GM23338 (cell line): Measurements from ENCODE around the gene EYS. TPM values are rescaled to one million over a fixed set of nuclear protein-coding genes. Genes with fewer than 3 reads are reported as not detected.

Experiments used
- ATAC-seq: fragments of 200-7000 bp; cut with Tn5 transposase; 3 replicates; pipeline ENCODE4 v1.9.1; 2020
- DNase-seq: peaks from one replicate; pipeline ENCODE4 v3.0.0-alpha.2; 2015; ENCODE audit warnings: low spot score
- H2AFZ ChIP-seq: fragments of 200-600 bp; sonication (generic); 2 replicates; pipeline ENCODE4 v1.8.0; 2016; ENCODE audit warnings: antibody characterized with exemption, mild to moderate bottlenecking, moderate library complexity
- H3F3A ChIP-seq: fragments of 200-600 bp; sonication (generic); replicated peaks from 2 replicates; pipeline ENCODE4 v1.8.0; 2017; ENCODE audit warnings: antibody characterized with exemption, mixed run types, low read depth
- H3K27ac ChIP-seq: fragments of 200-600 bp; sonication (generic); 2 replicates; pipeline ENCODE4 v1.6.1; 2016; ENCODE audit warnings: low read depth
- H3K27me3 ChIP-seq: fragments of 200-600 bp; sonication (generic); 2 replicates; pipeline ENCODE4 v1.8.0; 2016; ENCODE audit warnings: mild to moderate bottlenecking, mixed run types, moderate library complexity; ENCODE audit not compliant: insufficient read depth
- H3K36me3 ChIP-seq: fragments of 200-600 bp; sonication (generic); 2 replicates; pipeline ENCODE4 v1.8.0; 2016; ENCODE audit warnings: mild to moderate bottlenecking; ENCODE audit not compliant: insufficient read depth
- H3K4me1 ChIP-seq: fragments of 200-600 bp; sonication (generic); 2 replicates; pipeline ENCODE4 v1.8.0; 2016; ENCODE audit warnings: mild to moderate bottlenecking, moderate library complexity; ENCODE audit not compliant: insufficient read depth
- H3K4me2 ChIP-seq: fragments of 200-600 bp; sonication (generic); 2 replicates; pipeline ENCODE4 v1.7.1; 2017; ENCODE audit warnings: mixed run types
- H3K4me3 ChIP-seq: fragments of 200-600 bp; sonication (generic); 2 replicates; pipeline ENCODE4 v1.6.1; 2016; ENCODE audit warnings: mixed run types
- H3K79me2 ChIP-seq: fragments of 200-600 bp; sonication (generic); replicated peaks from 2 replicates; pipeline ENCODE4 v1.8.0; 2017; ENCODE audit warnings: mild to moderate bottlenecking; ENCODE audit not compliant: insufficient read depth
- H3K9me2 ChIP-seq: fragments of 200-600 bp; sonication (generic); 2 replicates; pipeline ENCODE4 v1.8.0; 2017; ENCODE audit not compliant: insufficient read depth
- H4K20me1 ChIP-seq: fragments of 200-600 bp; sonication (generic); replicated peaks from 2 replicates; pipeline ENCODE4 v1.8.0; 2017; ENCODE audit warnings: mild to moderate bottlenecking; ENCODE audit not compliant: insufficient read depth
- H3K27ac Mint-ChIP-seq: 2 replicates; pipeline ENCODE4 v1.8.0; 2020; ENCODE audit warnings: inconsistent platforms, mild to moderate bottlenecking, moderate library complexity, mixed read lengths
- H3K27me3 Mint-ChIP-seq: 3 replicates; pipeline ENCODE4 v1.8.0; 2022; ENCODE audit warnings: low read depth, mild to moderate bottlenecking, moderate library complexity, mixed read lengths, inconsistent platforms; ENCODE audit not compliant: insufficient read depth, poor library complexity
- H3K36me3 Mint-ChIP-seq: 3 replicates; pipeline ENCODE4 v1.8.0; 2021; ENCODE audit warnings: low read depth, mild to moderate bottlenecking, inconsistent platforms, moderate library complexity, mixed read lengths
- H3K4me1 Mint-ChIP-seq: 3 replicates; pipeline ENCODE4 v1.8.0; 2020; ENCODE audit warnings: mild to moderate bottlenecking, inconsistent platforms, mixed read lengths
- H3K4me3 Mint-ChIP-seq: 3 replicates; pipeline ENCODE4 v1.8.0; 2021; ENCODE audit warnings: moderate library complexity, mild to moderate bottlenecking, inconsistent platforms, mixed read lengths
- H3K9me3 Mint-ChIP-seq: 3 replicates; pipeline ENCODE4 v1.8.0; 2020; ENCODE audit warnings: moderate library complexity, mild to moderate bottlenecking, inconsistent platforms, mixed read lengths
- CTCF ChIP-seq, 2 experiments: fragments of 200-600 bp in 1 of 2; sonication (generic) in 1 of 2; conservative IDR thresholded peaks; 2 replicates each; pipeline versions ENCODE4 v1.5.1 to v1.6.1; 2016 to 2017; ENCODE audit warnings: antibody characterized with exemption in 2 of 2, low read depth in 2 of 2, mild to moderate bottlenecking in 2 of 2, moderate library complexity in 1 of 2
- EZH2 ChIP-seq: fragments of 200-600 bp; sonication (generic); IDR thresholded peaks from one replicate; pipeline ENCODE4 v1.8.0; 2017; ENCODE audit warnings: antibody characterized with exemption, mild to moderate bottlenecking, low read depth; ENCODE audit not compliant: unreplicated experiment
- EZH2phosphoT487 ChIP-seq: fragments of 200-600 bp; sonication (generic); IDR thresholded peaks from one replicate; pipeline ENCODE4 v1.8.1; 2018; ENCODE audit warnings: antibody characterized with exemption; ENCODE audit not compliant: unreplicated experiment
- NANOG ChIP-seq: IDR thresholded peaks from 2 replicates; pipeline ENCODE4 v1.6.1; 2016; ENCODE audit warnings: antibody characterized with exemption, borderline replicate concordance
- POLR2AphosphoS5 ChIP-seq: IDR thresholded peaks from 2 replicates; pipeline ENCODE4 v1.6.1; 2016; ENCODE audit warnings: antibody characterized with exemption, low read depth
- STAT1 ChIP-seq: IDR thresholded peaks from one replicate; pipeline ENCODE4 v1.6.1; 2016; ENCODE audit warnings: antibody characterized with exemption; ENCODE audit not compliant: unreplicated experiment
- ZNF331 ChIP-seq: fragments of 250-450 bp; sonication (Bioruptor Pico); IDR thresholded peaks from 2 replicates; pipeline ENCODE4 v1.5.0; 2020; ENCODE audit warnings: low read depth, mild to moderate bottlenecking, moderate library complexity
- ZNF462 ChIP-seq: fragments of 250-450 bp; sonication (Bioruptor Pico); IDR thresholded peaks from 2 replicates; pipeline ENCODE4 v1.5.0; 2020; ENCODE audit warnings: mild to moderate bottlenecking, moderate library complexity
- polyA plus RNA-seq: library from polyadenylated mRNA; unstranded; fragments of >200 nt; fragmentation: Nextera tagmentation; extraction: Ambion mirVana; gene quantifications from 2 replicates; pipeline ENCODE4 v1.2.1, GENCODE V29; 2016
- total RNA-seq: library from RNA; depleted of rRNA; stranded (reverse); fragments of >200 nt; shearing (Covaris generic); gene quantifications from 2 replicates; pipeline ENCODE4 v1.2.3, GENCODE V29; 2014
- TF ChIP-seq, protein P1 (sequence below): IDR thresholded peaks from one replicate; pipeline ENCODE4 v1.6.1; 2018; ENCODE audit warnings: antibody characterized with exemption; ENCODE audit not compliant: unreplicated experiment

Gene EYS
- total and polyA plus RNA-seq, 2 experiments from 2014 or later, result 0.38 to 0.52 TPM

GRCh38 chr6:63897459-63897858 is 1809.6 kb downstream of the EYS start (continued):
- TF ChIP-seq, protein P1, sequence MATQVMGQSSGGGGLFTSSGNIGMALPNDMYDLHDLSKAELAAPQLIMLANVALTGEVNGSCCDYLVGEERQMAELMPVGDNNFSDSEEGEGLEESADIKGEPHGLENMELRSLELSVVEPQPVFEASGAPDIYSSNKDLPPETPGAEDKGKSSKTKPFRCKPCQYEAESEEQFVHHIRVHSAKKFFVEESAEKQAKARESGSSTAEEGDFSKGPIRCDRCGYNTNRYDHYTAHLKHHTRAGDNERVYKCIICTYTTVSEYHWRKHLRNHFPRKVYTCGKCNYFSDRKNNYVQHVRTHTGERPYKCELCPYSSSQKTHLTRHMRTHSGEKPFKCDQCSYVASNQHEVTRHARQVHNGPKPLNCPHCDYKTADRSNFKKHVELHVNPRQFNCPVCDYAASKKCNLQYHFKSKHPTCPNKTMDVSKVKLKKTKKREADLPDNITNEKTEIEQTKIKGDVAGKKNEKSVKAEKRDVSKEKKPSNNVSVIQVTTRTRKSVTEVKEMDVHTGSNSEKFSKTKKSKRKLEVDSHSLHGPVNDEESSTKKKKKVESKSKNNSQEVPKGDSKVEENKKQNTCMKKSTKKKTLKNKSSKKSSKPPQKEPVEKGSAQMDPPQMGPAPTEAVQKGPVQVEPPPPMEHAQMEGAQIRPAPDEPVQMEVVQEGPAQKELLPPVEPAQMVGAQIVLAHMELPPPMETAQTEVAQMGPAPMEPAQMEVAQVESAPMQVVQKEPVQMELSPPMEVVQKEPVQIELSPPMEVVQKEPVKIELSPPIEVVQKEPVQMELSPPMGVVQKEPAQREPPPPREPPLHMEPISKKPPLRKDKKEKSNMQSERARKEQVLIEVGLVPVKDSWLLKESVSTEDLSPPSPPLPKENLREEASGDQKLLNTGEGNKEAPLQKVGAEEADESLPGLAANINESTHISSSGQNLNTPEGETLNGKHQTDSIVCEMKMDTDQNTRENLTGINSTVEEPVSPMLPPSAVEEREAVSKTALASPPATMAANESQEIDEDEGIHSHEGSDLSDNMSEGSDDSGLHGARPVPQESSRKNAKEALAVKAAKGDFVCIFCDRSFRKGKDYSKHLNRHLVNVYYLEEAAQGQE, result no peak
- no peak for TF ChIP-seq STAT1
- no peak for TF ChIP-seq CTCF (conservative IDR thresholded peaks at IDR 0.05; ENCODE audit: low read depth in 2 of 2)
- TF ChIP-seq EZH2, result no peak
- no peak for TF ChIP-seq ZNF331 (CRISPR knock-in tag)
- no peak for TF ChIP-seq NANOG

- Mint-ChIP-seq H3K9me3 (peaks cover 16% of the 10 kb centered on the region; the same call in 2 of the 3 replicates), H3K4me3 (no peak overlapping the region), H3K27me3 (peaks cover 2% of the 10 kb centered on the region), H3K4me1 (no peaks in the 10 kb centered on the region), H3K36me3 (no peaks in the 10 kb centered on the region), H3K27ac (no peak overlapping the region)
- DNase-seq (no peak), ATAC-seq (no peak)
- no peaks in the 10 kb centered on the region for H3K27me3 ChIP-seq
- no peaks in the 10 kb centered on the region for H3K79me2 ChIP-seq
- no peaks in the 10 kb centered on the region for H3K36me3 ChIP-seq
- no peaks in the 10 kb centered on the region for H4K20me1 ChIP-seq
- H3K4me1 ChIP-seq, result no peaks in the 10 kb centered on the region
- no peaks in the 10 kb centered on the region for H3F3A ChIP-seq
- no peak overlapping the region for H2AFZ ChIP-seq
- H3K27ac ChIP-seq, result no peak overlapping the region
- no peaks in the 10 kb centered on the region for H3K9me2 ChIP-seq
- no peak overlapping the region for H3K4me3 ChIP-seq
- no peak overlapping the region for H3K4me2 ChIP-seq
- TF ChIP-seq ZNF462 (CRISPR knock-in tag) (no peak), NANOG (no peak), EZH2 (no peak), STAT1 (no peak), EZH2phosphoT487 (no peak), POLR2AphosphoS5 (no peak), CTCF (conservative IDR thresholded peaks at IDR 0.05; ENCODE audit: low read depth in 2 of 2) (no peak), ZNF331 (CRISPR knock-in tag) (no peak)
Measured at GRCh38 chr6:63888416-63888815, 1818.6 kb downstream of the EYS start.
